HepG2 (cell line): Measurements from ENCODE around the gene AXIN1. TPM values are rescaled to one million over a fixed set of nuclear protein-coding genes. Genes with fewer than 3 reads are reported as not detected.

ENCODE experiments used
- ARID2 ChIP-seq: sonication (generic); formaldehyde crosslinking; IDR thresholded peaks from 2 replicates; pipeline ENCODE4 v1.8.1; 2022; ENCODE audit warnings: mild to moderate bottlenecking, missing genetic modification reagents, borderline replicate concordance
- ATF6 ChIP-seq: sonication (generic); formaldehyde crosslinking; conservative IDR thresholded peaks from 2 replicates; pipeline ENCODE4 v1.4.0; 2020; ENCODE audit warnings: missing genetic modification reagents
- DMAP1 ChIP-seq: IDR thresholded peaks from 2 replicates; pipeline ENCODE4 v1.6.1; 2016
- ELF1 ChIP-seq: sonication (generic); formaldehyde crosslinking; IDR thresholded peaks from 2 replicates; pipeline ENCODE4 v1.4.0; 2020; ENCODE audit warnings: missing genetic modification reagents
- ETS1 ChIP-seq: sonication (generic); formaldehyde crosslinking; IDR thresholded peaks from 2 replicates; pipeline ENCODE4 v1.4.0; 2020; ENCODE audit warnings: missing genetic modification reagents
- FOXK1 ChIP-seq: sonication (generic); formaldehyde crosslinking; IDR thresholded peaks from 2 replicates; pipeline ENCODE4 v1.4.0; 2020; ENCODE audit warnings: low read depth, missing genetic modification reagents, borderline replicate concordance
- NCOA2 ChIP-seq: sonication (generic); formaldehyde crosslinking; IDR thresholded peaks from 2 replicates; pipeline ENCODE4 v1.8.0; 2022; ENCODE audit warnings: inconsistent platforms
- NFATC3 ChIP-seq: sonication (generic); formaldehyde crosslinking; IDR thresholded peaks from 2 replicates; pipeline ENCODE4 v1.5.1; 2020; ENCODE audit warnings: mild to moderate bottlenecking, missing genetic modification reagents
- NR2F6 ChIP-seq, 2 experiments: IDR thresholded peaks; 2 replicates each; pipeline ENCODE4 v1.6.1; 2016; ENCODE audit warnings: antibody characterized with exemption in 1 of 2, mild to moderate bottlenecking in 1 of 2
- PHF8 ChIP-seq: sonication (generic); formaldehyde crosslinking; IDR thresholded peaks from 2 replicates; pipeline ENCODE4 v1.5.0; 2020; ENCODE audit warnings: missing genetic modification reagents
- RARA ChIP-seq: IDR thresholded peaks from 2 replicates; pipeline ENCODE4 v1.6.1; 2016; ENCODE audit warnings: missing genetic modification reagents, missing compliant biosample characterization
- SETDB1 ChIP-seq: sonication (generic); formaldehyde crosslinking; IDR thresholded peaks from 2 replicates; pipeline ENCODE4 v1.5.1; 2020; ENCODE audit warnings: missing genetic modification reagents, mild to moderate bottlenecking, borderline replicate concordance
- ZC3H13 ChIP-seq: sonication (generic); formaldehyde crosslinking; IDR thresholded peaks from 2 replicates; pipeline ENCODE4 v1.8.1; 2023; ENCODE audit warnings: mild to moderate bottlenecking, missing genetic modification reagents, moderate library complexity
- ZNF326 ChIP-seq: sonication (generic); formaldehyde crosslinking; IDR thresholded peaks from 2 replicates; pipeline ENCODE4 v1.4.0; 2020; ENCODE audit warnings: missing genetic modification reagents, borderline replicate concordance
- ZNF564 ChIP-seq: sonication (generic); formaldehyde crosslinking; IDR thresholded peaks from 2 replicates; pipeline ENCODE4 v1.8.1; 2023; ENCODE audit warnings: mild to moderate bottlenecking, missing genetic modification reagents
- ZNF570 ChIP-seq: sonication (generic); formaldehyde crosslinking; IDR thresholded peaks from 2 replicates; pipeline ENCODE4 v1.4.0; 2020; ENCODE audit warnings: mild to moderate bottlenecking, missing genetic modification reagents, borderline replicate concordance
- polyA plus RNA-seq, 8 experiments: library from polyadenylated mRNA; depleted of rRNA in 3 of 8; stranded (reverse) in 7 of 8; unstranded in 1 of 8; fragments of >200 nt; fragmentation: Illumina TruSeq in 4 of 8; extraction: Trizol in 4 of 8; gene quantifications; 2 replicates each; pipeline versions ENCODE4 v1.2.1 to v1.2.3, GENCODE V29; 2011 to 2016; ENCODE audit warnings: low read depth in 4 of 8, missing spikeins in 1 of 8, mixed read lengths in 1 of 8; ENCODE audit not compliant: insufficient read depth in 1 of 8
- total RNA-seq, 5 experiments: library from RNA; depleted of rRNA; stranded (reverse); fragments of >200 nt; fragmentation: Illumina TruSeq; extraction: Trizol; gene quantifications; 2 replicates each; pipeline ENCODE4 v1.2.3, GENCODE V29; 2016; ENCODE audit warnings: low read depth in 1 of 5
- TF ChIP-seq, protein P1 (sequence below): sonication (generic); formaldehyde crosslinking; IDR thresholded peaks from 2 replicates; pipeline ENCODE4 v1.9.0; 2021; ENCODE audit warnings: missing genetic modification reagents, mild to moderate bottlenecking, borderline replicate concordance
- TF ChIP-seq, protein P2 (sequence below): sonication (generic); formaldehyde crosslinking; IDR thresholded peaks from 2 replicates; pipeline ENCODE4 v1.8.1; 2023; ENCODE audit warnings: missing genetic modification reagents, inconsistent platforms, borderline replicate concordance
- TF ChIP-seq, protein P3 (sequence below): sonication (generic); formaldehyde crosslinking; IDR thresholded peaks from 2 replicates; pipeline ENCODE4 v1.5.0; 2020; ENCODE audit warnings: mild to moderate bottlenecking, missing genetic modification reagents, borderline replicate concordance

Gene AXIN1
- total and polyA plus RNA-seq, 2 of the 13 experiments (the other 11 are each of a cell fraction or from before 2014, with no cell fraction given) = 24.0 to 26.0 TPM

DNA sequence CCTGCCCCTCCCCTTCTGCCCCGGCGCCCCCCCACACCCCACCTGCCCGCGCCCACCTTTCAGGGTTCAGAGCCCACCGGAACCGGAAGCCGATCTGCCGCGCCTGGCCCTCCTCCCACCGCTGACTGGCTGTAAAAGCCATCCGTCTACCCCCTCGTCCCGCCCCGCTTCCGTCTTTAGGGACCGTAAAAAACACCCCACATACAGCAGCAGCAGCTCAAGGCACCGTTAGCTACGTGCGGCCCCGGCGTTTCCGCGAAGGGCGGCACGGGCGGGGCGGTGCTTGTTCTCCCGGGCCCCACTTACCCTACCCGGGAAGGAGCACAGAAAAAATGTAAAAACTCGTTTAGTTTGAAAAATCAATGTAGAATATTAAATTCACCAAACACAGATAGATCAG, 17.9 kb upstream of the AXIN1 start, which contains the start of gene MRPL28 (continued):
- TF ChIP-seq, protein P1, sequence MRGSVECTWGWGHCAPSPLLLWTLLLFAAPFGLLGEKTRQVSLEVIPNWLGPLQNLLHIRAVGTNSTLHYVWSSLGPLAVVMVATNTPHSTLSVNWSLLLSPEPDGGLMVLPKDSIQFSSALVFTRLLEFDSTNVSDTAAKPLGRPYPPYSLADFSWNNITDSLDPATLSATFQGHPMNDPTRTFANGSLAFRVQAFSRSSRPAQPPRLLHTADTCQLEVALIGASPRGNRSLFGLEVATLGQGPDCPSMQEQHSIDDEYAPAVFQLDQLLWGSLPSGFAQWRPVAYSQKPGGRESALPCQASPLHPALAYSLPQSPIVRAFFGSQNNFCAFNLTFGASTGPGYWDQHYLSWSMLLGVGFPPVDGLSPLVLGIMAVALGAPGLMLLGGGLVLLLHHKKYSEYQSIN (CRISPR knock-in tag) = no peak
- TF ChIP-seq PHF8 (CRISPR knock-in tag) (no peak), NR2F6 (IDR thresholded peaks at IDR 0.05) (no peak), NR2F6 (CRISPR knock-in tag; IDR thresholded peaks at IDR 0.05) (0 out of 2 replicates have a peak, but pooled peaks have one; percentile 25), ATF6 (CRISPR knock-in tag) (no peak), ETS1 (no peak), ZNF564 (CRISPR knock-in tag) (0 out of 2 replicates have a peak, but pooled peaks have one; percentile 11), ARID2 (no peak), NFATC3 (CRISPR knock-in tag) (no peak), NCOA2 (0 out of 2 replicates have a peak, but pooled peaks have one; percentile 23), RARA (peak; percentile 5; the same call in 1 of the 2 replicates), ZC3H13 (peak; percentile 37), DMAP1 (CRISPR knock-in tag) (0 out of 2 replicates have a peak, but pooled peaks have one; percentile 18), SETDB1 (CRISPR knock-in tag) (no peak), ZNF326 (CRISPR knock-in tag) (peak; percentile 92), ZNF570 (no peak), ELF1 (CRISPR knock-in tag) (peak; percentile 89), FOXK1 (CRISPR knock-in tag) (peak; percentile 67; the same call in 1 of the 2 replicates)
- TF ChIP-seq, protein P2, sequence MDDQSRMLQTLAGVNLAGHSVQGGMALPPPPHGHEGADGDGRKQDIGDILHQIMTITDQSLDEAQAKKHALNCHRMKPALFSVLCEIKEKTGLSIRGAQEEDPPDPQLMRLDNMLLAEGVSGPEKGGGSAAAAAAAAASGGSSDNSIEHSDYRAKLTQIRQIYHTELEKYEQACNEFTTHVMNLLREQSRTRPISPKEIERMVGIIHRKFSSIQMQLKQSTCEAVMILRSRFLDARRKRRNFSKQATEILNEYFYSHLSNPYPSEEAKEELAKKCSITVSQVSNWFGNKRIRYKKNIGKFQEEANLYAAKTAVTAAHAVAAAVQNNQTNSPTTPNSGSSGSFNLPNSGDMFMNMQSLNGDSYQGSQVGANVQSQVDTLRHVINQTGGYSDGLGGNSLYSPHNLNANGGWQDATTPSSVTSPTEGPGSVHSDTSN (CRISPR knock-in tag) = peak; percentile 56; the same call in 1 of the 2 replicates
- TF ChIP-seq, protein P3, sequence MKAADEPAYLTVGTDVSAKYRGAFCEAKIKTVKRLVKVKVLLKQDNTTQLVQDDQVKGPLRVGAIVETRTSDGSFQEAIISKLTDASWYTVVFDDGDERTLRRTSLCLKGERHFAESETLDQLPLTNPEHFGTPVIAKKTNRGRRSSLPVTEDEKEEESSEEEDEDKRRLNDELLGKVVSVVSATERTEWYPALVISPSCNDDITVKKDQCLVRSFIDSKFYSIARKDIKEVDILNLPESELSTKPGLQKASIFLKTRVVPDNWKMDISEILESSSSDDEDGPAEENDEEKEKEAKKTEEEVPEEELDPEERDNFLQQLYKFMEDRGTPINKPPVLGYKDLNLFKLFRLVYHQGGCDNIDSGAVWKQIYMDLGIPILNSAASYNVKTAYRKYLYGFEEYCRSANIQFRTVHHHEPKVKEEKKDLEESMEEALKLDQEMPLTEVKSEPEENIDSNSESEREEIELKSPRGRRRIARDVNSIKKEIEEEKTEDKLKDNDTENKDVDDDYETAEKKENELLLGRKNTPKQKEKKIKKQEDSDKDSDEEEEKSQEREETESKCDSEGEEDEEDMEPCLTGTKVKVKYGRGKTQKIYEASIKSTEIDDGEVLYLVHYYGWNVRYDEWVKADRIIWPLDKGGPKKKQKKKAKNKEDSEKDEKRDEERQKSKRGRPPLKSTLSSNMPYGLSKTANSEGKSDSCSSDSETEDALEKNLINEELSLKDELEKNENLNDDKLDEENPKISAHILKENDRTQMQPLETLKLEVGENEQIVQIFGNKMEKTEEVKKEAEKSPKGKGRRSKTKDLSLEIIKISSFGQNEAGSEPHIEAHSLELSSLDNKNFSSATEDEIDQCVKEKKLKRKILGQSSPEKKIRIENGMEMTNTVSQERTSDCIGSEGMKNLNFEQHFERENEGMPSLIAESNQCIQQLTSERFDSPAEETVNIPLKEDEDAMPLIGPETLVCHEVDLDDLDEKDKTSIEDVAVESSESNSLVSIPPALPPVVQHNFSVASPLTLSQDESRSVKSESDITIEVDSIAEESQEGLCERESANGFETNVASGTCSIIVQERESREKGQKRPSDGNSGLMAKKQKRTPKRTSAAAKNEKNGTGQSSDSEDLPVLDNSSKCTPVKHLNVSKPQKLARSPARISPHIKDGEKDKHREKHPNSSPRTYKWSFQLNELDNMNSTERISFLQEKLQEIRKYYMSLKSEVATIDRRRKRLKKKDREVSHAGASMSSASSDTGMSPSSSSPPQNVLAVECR = peak; percentile 57; the same call in 1 of the 2 replicates
